CMK (cell line): ENCODE results near the gene SORL1-AS1.
"Not testable (repeated sequence)": the region's sequence is repeated elsewhere in the genome, so short reads cannot be mapped to it uniquely, and the experiment has no call there.

Source experiments
- DNase-seq: peaks from one replicate; pipeline ENCODE4 v3.0.0-alpha.2; 2010; ENCODE audit warnings: low read depth

The SORL1-AS1 gene

GRCh38 chr11:121426476-121427399 lies 26.0 kb downstream of the SORL1-AS1 start:
- DNase-seq = no peak

GRCh38 chr11:121425828-121426227 lies 26.9 kb downstream of the SORL1-AS1 start:
- no peak for DNase-seq

GRCh38 chr11:121422675-121423074 lies 30.1 kb downstream of the SORL1-AS1 start:
- no peak for DNase-seq

- no peak for DNase-seq
Measured at GRCh38 chr11:121421149-121421901, 31.4 kb downstream of the SORL1-AS1 start.

GRCh38 chr11:121420398-121420797 lies 32.4 kb downstream of the SORL1-AS1 start:
- DNase-seq = no peak

- DNase-seq = no peak
Measured at GRCh38 chr11:121419836-121420235, 32.9 kb downstream of the SORL1-AS1 start.

- DNase-seq = peak; percentile 45
Measured at GRCh38 chr11:121418625-121419114, 34.1 kb downstream of the SORL1-AS1 start.

GRCh38 chr11:121417607-121418006 lies 35.2 kb downstream of the SORL1-AS1 start:
- no peak for DNase-seq

GRCh38 chr11:121417055-121417551 lies 35.7 kb downstream of the SORL1-AS1 start:
- peak; percentile 95 for DNase-seq

GRCh38 chr11:121415856-121416255 lies 36.9 kb downstream of the SORL1-AS1 start:
- no peak for DNase-seq

GRCh38 chr11:121414141-121414913 lies 38.4 kb downstream of the SORL1-AS1 start:
- no peak for DNase-seq

GRCh38 chr11:121412711-121413415 lies 39.9 kb downstream of the SORL1-AS1 start:
- no peak for DNase-seq

- no peak for DNase-seq
Measured at GRCh38 chr11:121412000-121412587, 40.7 kb downstream of the SORL1-AS1 start.

- not testable (repeated sequence) for DNase-seq
Measured at GRCh38 chr11:121411330-121411729, 41.4 kb downstream of the SORL1-AS1 start.

GRCh38 chr11:121410041-121410440 lies 42.7 kb downstream of the SORL1-AS1 start:
- not testable (repeated sequence) for DNase-seq

- DNase-seq = no peak
Measured at GRCh38 chr11:121408830-121409229, 43.9 kb downstream of the SORL1-AS1 start.

- no peak for DNase-seq
Measured at GRCh38 chr11:121406291-121406690, 46.5 kb downstream of the SORL1-AS1 start.

GRCh38 chr11:121405646-121406045 lies 47.1 kb downstream of the SORL1-AS1 start:
- no peak for DNase-seq

GRCh38 chr11:121394785-121395184 lies 58.0 kb downstream of the SORL1-AS1 start:
- DNase-seq = no peak

GRCh38 chr11:121393855-121394254 lies 58.9 kb downstream of the SORL1-AS1 start:
- no peak for DNase-seq

- no peak for DNase-seq
Measured at GRCh38 chr11:121391914-121392313, 60.9 kb downstream of the SORL1-AS1 start.
